ENCODE data around the gene EXT2.

EXT2 gene

DNA sequence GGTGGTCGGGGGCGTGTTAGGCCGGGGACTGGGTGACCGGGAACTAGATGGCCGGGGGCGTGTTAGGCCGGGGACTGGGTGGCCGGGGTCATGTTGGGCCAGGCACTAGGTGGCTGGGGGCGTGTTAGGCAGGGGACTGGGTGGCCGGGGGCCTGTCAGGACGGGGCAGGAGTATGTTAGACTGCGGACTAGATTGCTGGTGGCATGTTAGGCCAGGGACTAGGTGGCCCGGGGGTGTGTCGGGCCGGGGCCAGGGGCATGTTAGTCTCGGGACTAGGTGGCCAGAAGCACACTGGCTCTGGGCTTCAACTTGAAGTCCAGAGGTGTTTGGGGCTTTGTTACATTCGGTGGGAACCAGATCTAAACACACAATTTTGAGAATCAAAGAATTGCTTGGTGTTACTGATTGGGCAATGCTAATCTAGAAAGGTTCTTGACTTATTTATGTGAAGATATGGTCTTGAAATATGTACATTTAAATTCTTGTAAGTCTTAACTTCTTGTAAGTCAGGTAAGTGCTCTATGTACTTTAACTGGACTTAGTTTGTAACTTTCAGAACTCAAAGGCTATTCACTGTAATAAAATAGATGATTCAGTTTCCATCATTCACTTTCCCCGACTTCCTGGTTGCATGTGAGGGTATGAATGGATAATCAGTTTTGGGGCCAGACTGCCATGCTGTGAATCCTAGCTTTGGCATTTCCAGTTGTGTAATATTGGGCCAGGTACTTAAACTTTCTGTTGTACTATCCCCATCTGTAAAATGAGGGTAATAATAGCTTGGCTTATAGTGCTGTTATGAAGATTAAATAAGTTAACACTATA lies 1.1 kb downstream of the EXT2 start:
- peak overlapping the region; percentile 79 for H3K4me3 ChIP-seq (ENCODE audit: low read depth, low read length)
- no peak for DNase-seq (ENCODE audit: low read depth)
- TF ChIP-seq, protein P1, sequence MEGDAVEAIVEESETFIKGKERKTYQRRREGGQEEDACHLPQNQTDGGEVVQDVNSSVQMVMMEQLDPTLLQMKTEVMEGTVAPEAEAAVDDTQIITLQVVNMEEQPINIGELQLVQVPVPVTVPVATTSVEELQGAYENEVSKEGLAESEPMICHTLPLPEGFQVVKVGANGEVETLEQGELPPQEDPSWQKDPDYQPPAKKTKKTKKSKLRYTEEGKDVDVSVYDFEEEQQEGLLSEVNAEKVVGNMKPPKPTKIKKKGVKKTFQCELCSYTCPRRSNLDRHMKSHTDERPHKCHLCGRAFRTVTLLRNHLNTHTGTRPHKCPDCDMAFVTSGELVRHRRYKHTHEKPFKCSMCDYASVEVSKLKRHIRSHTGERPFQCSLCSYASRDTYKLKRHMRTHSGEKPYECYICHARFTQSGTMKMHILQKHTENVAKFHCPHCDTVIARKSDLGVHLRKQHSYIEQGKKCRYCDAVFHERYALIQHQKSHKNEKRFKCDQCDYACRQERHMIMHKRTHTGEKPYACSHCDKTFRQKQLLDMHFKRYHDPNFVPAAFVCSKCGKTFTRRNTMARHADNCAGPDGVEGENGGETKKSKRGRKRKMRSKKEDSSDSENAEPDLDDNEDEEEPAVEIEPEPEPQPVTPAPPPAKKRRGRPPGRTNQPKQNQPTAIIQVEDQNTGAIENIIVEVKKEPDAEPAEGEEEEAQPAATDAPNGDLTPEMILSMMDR (conservative IDR thresholded peaks at IDR 0.05; ENCODE audit: low read depth, low read length), result no peak

DNA sequence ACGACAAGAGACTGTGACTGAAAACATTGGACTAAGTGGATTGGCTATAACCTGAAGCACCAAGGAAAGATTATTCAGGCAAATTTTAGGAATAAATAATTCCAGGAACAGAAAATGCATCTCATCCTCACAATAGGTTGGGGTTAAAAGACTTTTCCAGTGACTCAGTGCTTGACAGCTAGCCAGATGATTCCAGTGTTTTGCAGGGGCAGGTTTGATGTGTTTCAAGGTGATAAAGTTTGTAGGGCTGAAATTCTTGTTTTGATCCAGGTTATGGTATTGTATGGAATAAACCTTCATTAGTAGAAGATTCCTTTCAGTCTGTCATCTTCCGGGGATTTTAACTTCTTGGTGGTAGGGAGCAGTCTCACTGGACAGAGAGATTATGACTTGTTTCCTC lies 2.3 kb downstream of the EXT2 start:
- TF ChIP-seq, protein P1 (conservative IDR thresholded peaks at IDR 0.05; ENCODE audit: low read depth, low read length), result no peak
- H3K4me3 ChIP-seq (ENCODE audit: low read depth, low read length), result no peak overlapping the region
- no peak for DNase-seq (ENCODE audit: low read depth)

DNA sequence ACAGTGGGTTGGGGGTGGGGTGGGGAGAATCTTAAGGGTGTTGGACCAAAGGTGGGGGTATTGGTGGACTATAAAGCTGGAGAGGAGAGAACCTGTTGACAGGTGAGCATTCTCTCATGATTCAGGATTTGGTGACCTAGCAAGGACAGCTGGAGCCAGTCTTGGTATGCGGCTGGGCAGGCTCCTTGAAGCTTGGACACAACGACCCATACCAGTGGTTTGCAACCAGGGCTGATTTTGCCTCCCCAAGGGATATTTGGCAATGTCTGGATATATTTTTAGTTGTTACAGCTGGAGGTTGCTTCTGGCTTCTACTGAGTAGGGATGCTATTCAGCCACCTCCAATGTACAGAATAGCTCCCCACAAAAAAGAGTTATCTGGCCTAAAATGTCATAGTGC lies 5.6 kb downstream of the EXT2 start:
- TF ChIP-seq, protein P1 (conservative IDR thresholded peaks at IDR 0.05; ENCODE audit: low read depth, low read length), result no peak
- no peak overlapping the region for H3K4me3 ChIP-seq (ENCODE audit: low read depth, low read length)
- DNase-seq (ENCODE audit: low read depth), result no peak

DNA sequence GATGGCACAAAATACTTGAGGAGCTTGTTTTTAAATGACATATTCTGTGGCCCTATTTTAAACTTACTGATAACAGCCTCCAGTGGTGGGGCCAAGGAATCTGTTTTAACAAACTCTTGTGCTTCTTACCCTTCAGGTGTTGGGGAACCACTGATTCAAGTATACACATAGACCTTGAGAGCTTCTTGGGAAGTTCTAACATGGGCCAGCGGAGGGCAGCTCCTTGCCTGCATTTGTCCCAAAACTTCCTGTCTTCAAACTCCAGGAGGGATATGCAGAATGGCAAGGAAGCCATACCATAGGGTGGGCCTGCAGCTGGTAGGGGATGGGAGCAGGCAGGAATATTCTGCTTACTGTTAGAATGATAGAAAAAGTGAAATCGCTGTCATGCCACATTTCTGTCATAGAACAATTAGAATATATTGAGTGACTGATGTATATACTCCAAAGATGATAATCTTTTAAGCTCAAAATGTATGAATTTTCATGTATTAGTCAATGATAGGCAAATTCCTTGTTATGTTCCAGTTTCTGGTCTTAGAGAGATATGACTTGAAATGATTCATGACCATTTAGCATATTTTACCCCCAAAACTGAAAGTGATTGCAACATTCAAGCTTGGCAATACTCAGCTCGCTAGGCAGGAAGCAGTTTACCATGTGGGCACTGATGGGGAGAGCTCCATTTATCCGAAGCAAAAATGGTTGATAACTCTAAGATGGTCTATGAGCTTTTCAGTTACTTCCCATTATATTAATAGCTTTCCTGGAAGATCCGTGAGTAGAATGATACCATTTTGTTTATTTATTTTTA lies 9.2 kb downstream of the EXT2 start:
- peak; percentile 28 for DNase-seq (ENCODE audit: low read depth)

DNA sequence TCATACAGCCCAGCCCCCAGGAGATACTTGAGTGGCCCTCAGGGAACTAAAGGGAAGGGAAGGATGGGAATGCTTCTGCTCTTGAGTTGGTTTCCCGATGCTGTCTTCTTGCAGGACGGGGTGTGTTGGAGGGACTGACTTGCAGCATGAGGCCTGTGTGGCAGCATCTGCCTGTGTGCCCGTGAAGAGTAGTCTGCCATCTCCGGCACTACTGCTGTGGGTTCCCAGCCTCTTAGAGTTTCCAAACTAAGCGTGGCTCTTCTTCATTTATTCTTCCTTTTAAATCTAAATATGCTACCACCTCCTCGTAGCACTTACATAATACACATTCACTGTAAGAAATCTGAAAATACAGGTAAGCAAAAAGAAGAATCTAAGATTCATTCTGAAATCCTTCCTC lies 12.8 kb downstream of the EXT2 start:
- H3K4me3 ChIP-seq (ENCODE audit: low read depth, low read length), result no peak overlapping the region
- DNase-seq (ENCODE audit: low read depth), result no peak
- TF ChIP-seq, protein P1 (conservative IDR thresholded peaks at IDR 0.05; ENCODE audit: low read depth, low read length), result no peak

More for the DNA sequence above, 9.2 kb downstream of the EXT2 start:
- TF ChIP-seq, protein P1 (conservative IDR thresholded peaks at IDR 0.05; ENCODE audit: low read depth, low read length), result peak; percentile 30
- H3K4me3 ChIP-seq (ENCODE audit: low read depth, low read length), result no peak overlapping the region

DNA sequence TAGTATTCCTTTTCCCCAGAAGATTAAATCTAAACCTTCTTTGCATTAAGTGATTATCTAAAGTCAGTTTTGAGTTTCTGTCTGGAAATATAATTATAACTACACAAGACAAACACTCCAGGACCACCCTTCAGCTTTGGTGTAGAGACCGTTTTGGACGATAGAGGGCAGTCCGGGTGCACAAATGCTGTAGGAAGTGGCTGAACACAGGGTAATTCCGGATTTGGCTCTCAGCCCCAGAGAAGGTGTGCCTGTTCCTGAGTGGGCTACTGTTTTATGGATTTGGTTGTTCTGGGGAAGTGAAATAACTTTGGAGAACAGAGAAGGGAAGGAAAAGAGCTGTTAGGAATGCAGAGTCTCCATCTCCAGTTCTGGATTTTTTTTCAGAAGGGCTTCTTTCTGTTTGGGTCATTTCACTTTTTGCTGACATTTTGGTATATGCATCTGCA lies 14.8 kb downstream of the EXT2 start:
- TF ChIP-seq, protein P1 (conservative IDR thresholded peaks at IDR 0.05; ENCODE audit: low read depth, low read length), result peak; percentile 96
- no peak overlapping the region for H3K4me3 ChIP-seq (ENCODE audit: low read depth, low read length)
- peak; percentile 72 for DNase-seq (ENCODE audit: low read depth)

All from choroid plexus epithelial cell (primary cell).